HUES6 (cell line): Measurements from ENCODE around the gene SOBP.

ENCODE experiments used
- H3K27ac ChIP-seq: 2 replicates; pipeline ENCODE4 v1.7.0; 2013; ENCODE audit warnings: low read depth, mild to moderate bottlenecking, low read length, inconsistent platforms
- H3K27me3 ChIP-seq: 2 replicates; pipeline ENCODE4 v1.6.1; 2013; ENCODE audit warnings: low read length; ENCODE audit not compliant: control insufficient read depth, insufficient read depth
- H3K36me3 ChIP-seq: 2 replicates; pipeline ENCODE4 v1.6.1; 2013; ENCODE audit warnings: low read length; ENCODE audit not compliant: control insufficient read depth, insufficient read depth
- H3K4me1 ChIP-seq: 2 replicates; pipeline ENCODE4 v1.6.1; 2013; ENCODE audit warnings: low read length; ENCODE audit not compliant: control insufficient read depth, insufficient read depth
- H3K4me3 ChIP-seq: 2 replicates; pipeline ENCODE4 v1.5.1; 2013; ENCODE audit warnings: low read depth, low read length
- H3K9ac ChIP-seq: one replicate; pipeline ENCODE4 v1.6.1; 2013; ENCODE audit warnings: mild to moderate bottlenecking, low read length
- H3K9me3 ChIP-seq: 2 replicates; pipeline ENCODE4 v1.6.1; 2013; ENCODE audit warnings: low read depth, low read length; ENCODE audit not compliant: control insufficient read depth, insufficient read depth

Gene SOBP

GRCh38 chr6:107555449-107555848 is 65.5 kb downstream of the SOBP start:
- Histone ChIP-seq H3K4me3 (no peak overlapping the region), H3K27me3 (no peaks in the 10 kb centered on the region), H3K27ac (no peak overlapping the region), H3K36me3 (no peaks in the 10 kb centered on the region), H3K9me3 (no peaks in the 10 kb centered on the region), H3K4me1 (peaks cover under 1% of the 10 kb centered on the region; the same call in 1 of the 2 replicates), H3K9ac (no peak overlapping the region)

- no peaks in the 10 kb centered on the region for H3K27me3 ChIP-seq
- no peak overlapping the region for H3K9ac ChIP-seq
- no peaks in the 10 kb centered on the region for H3K9me3 ChIP-seq
- no peaks in the 10 kb centered on the region for H3K36me3 ChIP-seq
- H3K27ac ChIP-seq = no peak overlapping the region
- H3K4me3 ChIP-seq = no peak overlapping the region
- peaks cover 7% of the 10 kb centered on the region for H3K4me1 ChIP-seq
Observed at GRCh38 chr6:107556082-107556481, 66.2 kb downstream of the SOBP start.

GRCh38 chr6:107557698-107558097 is 67.8 kb downstream of the SOBP start:
- Histone ChIP-seq H3K27me3 (no peaks in the 10 kb centered on the region), H3K36me3 (no peaks in the 10 kb centered on the region), H3K9me3 (no peaks in the 10 kb centered on the region), H3K9ac (no peak overlapping the region), H3K27ac (no peak overlapping the region), H3K4me1 (peaks cover 9% of the 10 kb centered on the region), H3K4me3 (no peak overlapping the region)

- H3K4me3 ChIP-seq = no peak overlapping the region
- H3K27me3 ChIP-seq = no peaks in the 10 kb centered on the region
- no peaks in the 10 kb centered on the region for H3K36me3 ChIP-seq
- no peak overlapping the region for H3K9ac ChIP-seq
- H3K9me3 ChIP-seq = no peaks in the 10 kb centered on the region
- H3K4me1 ChIP-seq = peaks cover 9% of the 10 kb centered on the region
- no peak overlapping the region for H3K27ac ChIP-seq
Observed at GRCh38 chr6:107560657-107561056, 70.7 kb downstream of the SOBP start.

- Histone ChIP-seq H3K27ac (no peak overlapping the region), H3K27me3 (no peaks in the 10 kb centered on the region), H3K4me1 (peaks cover 11% of the 10 kb centered on the region), H3K9ac (no peak overlapping the region), H3K4me3 (no peak overlapping the region), H3K36me3 (no peaks in the 10 kb centered on the region), H3K9me3 (no peaks in the 10 kb centered on the region)
Observed at GRCh38 chr6:107561306-107561705, 71.4 kb downstream of the SOBP start.

GRCh38 chr6:107563694-107564588 is 74.0 kb downstream of the SOBP start:
- H3K27me3 ChIP-seq = no peaks in the 10 kb centered on the region
- H3K4me3 ChIP-seq = no peak overlapping the region
- no peak overlapping the region for H3K9ac ChIP-seq
- H3K4me1 ChIP-seq = peaks cover 12% of the 10 kb centered on the region
- no peaks in the 10 kb centered on the region for H3K9me3 ChIP-seq
- H3K36me3 ChIP-seq = no peaks in the 10 kb centered on the region
- H3K27ac ChIP-seq = no peak overlapping the region

- Histone ChIP-seq H3K9me3 (no peaks in the 10 kb centered on the region), H3K27me3 (no peaks in the 10 kb centered on the region), H3K36me3 (no peaks in the 10 kb centered on the region), H3K4me3 (no peak overlapping the region), H3K4me1 (peaks cover 12% of the 10 kb centered on the region), H3K27ac (no peak overlapping the region), H3K9ac (no peak overlapping the region)
Observed at GRCh38 chr6:107564589-107564951, 74.7 kb downstream of the SOBP start.

GRCh38 chr6:107565165-107565723 is 75.3 kb downstream of the SOBP start:
- peaks cover 12% of the 10 kb centered on the region for H3K4me1 ChIP-seq
- no peaks in the 10 kb centered on the region for H3K27me3 ChIP-seq
- H3K9ac ChIP-seq = no peak overlapping the region
- H3K4me3 ChIP-seq = no peak overlapping the region
- no peaks in the 10 kb centered on the region for H3K36me3 ChIP-seq
- no peak overlapping the region for H3K27ac ChIP-seq
- no peaks in the 10 kb centered on the region for H3K9me3 ChIP-seq

GRCh38 chr6:107567643-107568042 is 77.7 kb downstream of the SOBP start:
- no peak overlapping the region for H3K9ac ChIP-seq
- H3K27ac ChIP-seq = no peak overlapping the region

GRCh38 chr6:107569473-107569872 is 79.6 kb downstream of the SOBP start:
- Histone ChIP-seq H3K9me3 (no peaks in the 10 kb centered on the region), H3K9ac (no peak overlapping the region), H3K27ac (no peak overlapping the region), H3K27me3 (no peaks in the 10 kb centered on the region), H3K36me3 (no peaks in the 10 kb centered on the region), H3K4me1 (peaks cover 3% of the 10 kb centered on the region; the same call in 1 of the 2 replicates), H3K4me3 (no peak overlapping the region)

More at GRCh38 chr6:107567643-107568042, 77.7 kb downstream of the SOBP start:
- no peaks in the 10 kb centered on the region for H3K9me3 ChIP-seq
- no peaks in the 10 kb centered on the region for H3K36me3 ChIP-seq
- no peak overlapping the region for H3K4me3 ChIP-seq
- peaks cover 3% of the 10 kb centered on the region; the same call in 1 of the 2 replicates for H3K4me1 ChIP-seq
- H3K27me3 ChIP-seq = no peaks in the 10 kb centered on the region

GRCh38 chr6:107571354-107571753 is 81.4 kb downstream of the SOBP start:
- Histone ChIP-seq H3K27me3 (no peaks in the 10 kb centered on the region), H3K9me3 (no peaks in the 10 kb centered on the region), H3K4me3 (no peak overlapping the region), H3K27ac (no peak overlapping the region), H3K4me1 (0 out of 2 replicates have a peak, but pooled peaks cover under 1% of the 10 kb centered on the region), H3K36me3 (no peaks in the 10 kb centered on the region), H3K9ac (no peak overlapping the region)
